ENCODE data around the gene FLOT1.

FLOT1 gene

GRCh38 chr6:30700340-30700739, 42.1 kb downstream of the FLOT1 start:
- Histone ChIP-seq H3K27me3 (ENCODE audit: control insufficient read depth, low read length) (no peaks in the 10 kb centered on the region), H3K27ac (ENCODE audit: low read depth, low read length) (no peak overlapping the region), H3K79me2 (ENCODE audit: control insufficient read depth, low read length) (no peaks in the 10 kb centered on the region), H3K9me2 (replicated peaks; ENCODE audit: control insufficient read depth, low read length) (no peaks in the 10 kb centered on the region), H3K9me3 (ENCODE audit: control insufficient read depth, insufficient read depth, low read length) (no peaks in the 10 kb centered on the region), H3K4me2 (ENCODE audit: low read length) (no peak overlapping the region), H3K4me1 (ENCODE audit: control insufficient read depth, low read length) (no peaks in the 10 kb centered on the region), H4K20me1 (ENCODE audit: control insufficient read depth, insufficient read depth, low read depth, low read length) (no peaks in the 10 kb centered on the region), H3K4me3 (ENCODE audit: low read length) (no peak overlapping the region), H3K36me3 (ENCODE audit: control insufficient read depth, low read length) (peaks cover 48% of the 10 kb centered on the region), H3F3A (ENCODE audit: control insufficient read depth, insufficient read depth) (no peaks in the 10 kb centered on the region; the same call in 1 of the 2 replicates)
- no peak for TF ChIP-seq CTCF (IDR thresholded peaks at IDR 0.05; ENCODE audit: low read depth, low read length, poor library complexity, severe bottlenecking)
- TF ChIP-seq EZH2phosphoT487 (IDR thresholded peaks at IDR 0.05; ENCODE audit: borderline replicate concordance, low read length), result no peak

- Histone ChIP-seq H3F3A (ENCODE audit: control insufficient read depth, insufficient read depth) (peaks cover 3% of the 10 kb centered on the region), H3K9me3 (ENCODE audit: control insufficient read depth, insufficient read depth, low read length) (no peaks in the 10 kb centered on the region), H3K27me3 (ENCODE audit: control insufficient read depth, low read length) (no peaks in the 10 kb centered on the region), H3K27ac (ENCODE audit: low read depth, low read length) (no peak overlapping the region), H3K4me2 (ENCODE audit: low read length) (no peak overlapping the region), H4K20me1 (ENCODE audit: control insufficient read depth, insufficient read depth, low read depth, low read length) (no peaks in the 10 kb centered on the region), H3K4me3 (ENCODE audit: low read length) (no peak overlapping the region), H3K79me2 (ENCODE audit: control insufficient read depth, low read length) (no peaks in the 10 kb centered on the region), H3K4me1 (ENCODE audit: control insufficient read depth, low read length) (peaks cover 8% of the 10 kb centered on the region), H3K9me2 (replicated peaks; ENCODE audit: control insufficient read depth, low read length) (no peaks in the 10 kb centered on the region), H3K36me3 (ENCODE audit: control insufficient read depth, low read length) (peaks cover 15% of the 10 kb centered on the region; the same call in 1 of the 2 replicates)
- TF ChIP-seq EZH2phosphoT487 (IDR thresholded peaks at IDR 0.05; ENCODE audit: borderline replicate concordance, low read length) (no peak), CTCF (IDR thresholded peaks at IDR 0.05; ENCODE audit: low read depth, low read length, poor library complexity, severe bottlenecking) (no peak)
Measured at GRCh38 chr6:30696432-30696831, 46.1 kb downstream of the FLOT1 start.

- Histone ChIP-seq H3K27me3 (ENCODE audit: control insufficient read depth, low read length) (no peaks in the 10 kb centered on the region), H3K9me3 (ENCODE audit: control insufficient read depth, insufficient read depth, low read length) (no peaks in the 10 kb centered on the region), H3K4me3 (ENCODE audit: low read length) (peak overlapping the region; percentile 88), H3K27ac (ENCODE audit: low read depth, low read length) (peak overlapping the region; percentile 90), H3K36me3 (ENCODE audit: control insufficient read depth, low read length) (peaks cover 22% of the 10 kb centered on the region), H3K9me2 (replicated peaks; ENCODE audit: control insufficient read depth, low read length) (no peaks in the 10 kb centered on the region), H3K79me2 (ENCODE audit: control insufficient read depth, low read length) (peaks cover 38% of the 10 kb centered on the region), H4K20me1 (ENCODE audit: control insufficient read depth, insufficient read depth, low read depth, low read length) (no peaks in the 10 kb centered on the region), H3K4me2 (ENCODE audit: low read length) (peak overlapping the region; percentile 82), H3K4me1 (ENCODE audit: control insufficient read depth, low read length) (peaks cover 43% of the 10 kb centered on the region), H3F3A (ENCODE audit: control insufficient read depth, insufficient read depth) (peaks cover 11% of the 10 kb centered on the region)
- TF ChIP-seq CTCF (IDR thresholded peaks at IDR 0.05; ENCODE audit: low read depth, low read length, poor library complexity, severe bottlenecking), result no peak
- no peak for TF ChIP-seq EZH2phosphoT487 (IDR thresholded peaks at IDR 0.05; ENCODE audit: borderline replicate concordance, low read length)
Measured at GRCh38 chr6:30691208-30691847, 51.2 kb downstream of the FLOT1 start.
